ENCODE data around the gene ASPSCR1. TPM values are rescaled to one million over a fixed set of nuclear protein-coding genes. Genes with fewer than 3 reads are reported as not detected.

Gene ASPSCR1
- total RNA-seq, 1 donor = 23.6 TPM

- H3K4me3 ChIP-seq (ENCODE audit: low read depth, low read length) = no peak overlapping the region
- DNase-seq (ENCODE audit: low read depth) = no peak
- TF ChIP-seq CTCF (IDR thresholded peaks at IDR 0.05; ENCODE audit: insufficient read depth, low read length) = no peak
These were observed 9.8 kb downstream of the ASPSCR1 start for GRCh38 chr17:81987161-81987770.

GRCh38 chr17:81990836-81991683 lies 13.6 kb downstream of the ASPSCR1 start:
- H3K4me3 ChIP-seq (ENCODE audit: low read depth, low read length) = no peak overlapping the region
- no peak for DNase-seq (ENCODE audit: low read depth)
- TF ChIP-seq CTCF (IDR thresholded peaks at IDR 0.05; ENCODE audit: insufficient read depth, low read length) = no peak

GRCh38 chr17:81991684-81992305 lies 14.4 kb downstream of the ASPSCR1 start:
- DNase-seq (ENCODE audit: low read depth) = peak; percentile 62
- TF ChIP-seq CTCF (IDR thresholded peaks at IDR 0.05; ENCODE audit: insufficient read depth, low read length) = no peak

GRCh38 chr17:81992306-81993102 lies 15.1 kb downstream of the ASPSCR1 start:
- H3K4me3 ChIP-seq (ENCODE audit: low read depth, low read length) = no peak overlapping the region
- TF ChIP-seq CTCF (IDR thresholded peaks at IDR 0.05; ENCODE audit: insufficient read depth, low read length) = no peak
- DNase-seq (ENCODE audit: low read depth) = no peak

More at GRCh38 chr17:81991684-81992305, 14.4 kb downstream of the ASPSCR1 start:
- peak overlapping the region; percentile 22 for H3K4me3 ChIP-seq (ENCODE audit: low read depth, low read length)

GRCh38 chr17:81993729-81994592 lies 16.5 kb downstream of the ASPSCR1 start:
- TF ChIP-seq CTCF (IDR thresholded peaks at IDR 0.05; ENCODE audit: insufficient read depth, low read length) = no peak
- H3K4me3 ChIP-seq (ENCODE audit: low read depth, low read length) = no peak overlapping the region
- no peak for DNase-seq (ENCODE audit: low read depth)
